HCT116 (cell line): ENCODE measurements around the gene SAMD1. TPM values are rescaled to one million over a fixed set of nuclear protein-coding genes. Genes with fewer than 3 reads are reported as not detected.

Experiments used
- ATAC-seq: fragments of 200-7000 bp; cut with Tn5 transposase; 2 replicates; pipeline ENCODE4 v1.9.1; 2020; ENCODE audit warnings: mild to moderate bottlenecking, moderate library complexity
- BruUV-seq: library from RNA; stranded (reverse); fragments of 400-500 nt; replicated peaks from 2 replicates; lab custom pipeline; 2021; lab: Mats Ljungman, UMichigan
- CTCF ChIA-PET: fragments of 300-600 bp; sonication (Branson Sonifier 250); formaldehyde crosslinking; loops from one replicate; lab custom pipeline; 2021; ENCODE audit warnings: antibody characterized with exemption; lab: Charles Lee
- POLR2A ChIA-PET: fragments of 300-600, 350-600 bp; sonication (Branson Sonifier 250); formaldehyde crosslinking; loops from one replicate; lab custom pipeline; 2021; ENCODE audit warnings: antibody characterized with exemption; lab: Charles Lee
- RAD21 ChIA-PET, 2 experiments: fragments of 300-600 bp; sonication (Branson Sonifier 250); formaldehyde crosslinking; loops; one replicate each; lab custom pipeline; 2023; ENCODE audit warnings: low total read pairs in 2 of 2; ENCODE audit not compliant: uncharacterized antibody in 2 of 2, unreplicated experiment in 2 of 2, low non-redundant PET in 1 of 2; lab: Charles Lee
- DNase-seq: peaks from one replicate; pipeline ENCODE4 v3.0.0-alpha.2; 2010; ENCODE audit warnings: low read depth, low spot score
- H2AFZ ChIP-seq: fragments of 200-600 bp; shearing (Covaris generic), sonication (generic); 2 replicates; pipeline ENCODE4 v1.6.1; 2017; ENCODE audit warnings: low read depth, mixed run types, mixed read lengths, antibody characterized with exemption, low read length; ENCODE audit not compliant: poor library complexity, severe bottlenecking
- H3K27ac ChIP-seq: 2 replicates; pipeline ENCODE4 v1.5.1; 2012; ENCODE audit warnings: low read depth, low read length
- H3K27me3 ChIP-seq: fragments of 200-600 bp; sonication (generic); 2 replicates; pipeline ENCODE4 v1.6.1; 2016; ENCODE audit warnings: mixed run types, low read length, mixed read lengths; ENCODE audit not compliant: insufficient read depth
- H3K36me3 ChIP-seq, 2 experiments: fragments of 200-500 bp in 1 of 2; fragments of 200-600 bp in 1 of 2; sonication (Bioruptor generic) in 1 of 2; sonication (generic) in 1 of 2; 2 replicates each; pipeline versions ENCODE4 v1.5.1 to v1.6.1; 2014 to 2016; ENCODE audit warnings: low read length in 2 of 2, inconsistent platforms in 1 of 2, mixed read lengths in 1 of 2, mixed run types in 1 of 2; ENCODE audit not compliant: insufficient read depth in 2 of 2, control insufficient read depth in 1 of 2
- H3K4me1 ChIP-seq, 2 experiments: fragments of 200-600 bp in 1 of 2; sonication (generic) in 1 of 2; 2 replicates each; pipeline versions ENCODE4 v1.5.1 to v1.6.1; 2012 to 2017; ENCODE audit warnings: low read length in 2 of 2, inconsistent platforms in 1 of 2, mild to moderate bottlenecking in 1 of 2, mixed read lengths in 1 of 2, mixed run types in 1 of 2, moderate library complexity in 1 of 2; ENCODE audit not compliant: insufficient read depth in 2 of 2, control insufficient read depth in 1 of 2
- H3K4me2 ChIP-seq: fragments of 200-600 bp; sonication (generic); 2 replicates; pipeline ENCODE4 v1.6.1; 2017; ENCODE audit warnings: mixed run types, low read length, mixed read lengths
- H3K4me3 ChIP-seq, 2 experiments: fragments of 200-600 bp in 1 of 2; sonication (generic) in 1 of 2; replicated peaks in 1 of 2; 2 replicates each; pipeline ENCODE4 v1.5.1; 2011 to 2016; ENCODE audit warnings: low read length in 2 of 2, control low read depth in 1 of 2, low read depth in 1 of 2, mild to moderate bottlenecking in 1 of 2, mixed read lengths in 1 of 2, mixed run types in 1 of 2
- H3K79me2 ChIP-seq: fragments of 200-600 bp; sonication (generic); 2 replicates; pipeline ENCODE4 v1.6.1; 2017; ENCODE audit warnings: mild to moderate bottlenecking, mixed run types, low read length, moderate library complexity, mixed read lengths; ENCODE audit not compliant: insufficient read depth
- H3K9ac ChIP-seq: fragments of 200-600 bp; sonication (generic); 2 replicates; pipeline ENCODE4 v1.6.1; 2016; ENCODE audit warnings: low read length, mixed read lengths
- H3K9me2 ChIP-seq: fragments of 200-600 bp; sonication (generic), shearing (Covaris generic); 2 replicates; pipeline ENCODE4 v1.6.1; 2017; ENCODE audit warnings: mixed run types, mild to moderate bottlenecking, moderate library complexity; ENCODE audit not compliant: insufficient read depth
- H3K9me3 ChIP-seq, 2 experiments: fragments of 200-500 bp in 1 of 2; fragments of 200-600 bp in 1 of 2; sonication (Bioruptor generic) in 1 of 2; sonication (generic) in 1 of 2; 2 replicates each; pipeline ENCODE4 v1.6.1; 2014 to 2017; ENCODE audit warnings: low read length in 2 of 2, mixed read lengths in 2 of 2, inconsistent platforms in 1 of 2, low read depth in 1 of 2, mild to moderate bottlenecking in 1 of 2, mixed run types in 1 of 2, moderate library complexity in 1 of 2; ENCODE audit not compliant: control insufficient read depth in 1 of 2, insufficient read depth in 1 of 2
- H4K20me1 ChIP-seq: fragments of 200-600 bp; sonication (generic), shearing (Covaris generic); 2 replicates; pipeline ENCODE4 v1.6.1; 2017; ENCODE audit warnings: mixed run types, mild to moderate bottlenecking, moderate library complexity; ENCODE audit not compliant: insufficient read depth
- CBX3 ChIP-seq: IDR thresholded peaks from 2 replicates; pipeline ENCODE4 v1.6.1; 2012; ENCODE audit warnings: low read depth
- CTCF ChIP-seq, 3 experiments: fragments of 200-600 bp in 1 of 3; sonication (generic) in 1 of 3; IDR thresholded peaks in 2 of 3; conservative IDR thresholded peaks in 1 of 3; 2 replicates each; pipeline ENCODE4 v1.5.1; 2012 to 2017; ENCODE audit warnings: low read depth in 2 of 3, low read length in 2 of 3, antibody characterized with exemption in 1 of 3, borderline replicate concordance in 1 of 3, control low read depth in 1 of 3, mild to moderate bottlenecking in 1 of 3, mixed read lengths in 1 of 3, mixed run types in 1 of 3, moderate library complexity in 1 of 3; ENCODE audit not compliant: insufficient read depth in 1 of 3
- ELF1 ChIP-seq: IDR thresholded peaks from 2 replicates; pipeline ENCODE4 v1.6.1; 2012; ENCODE audit warnings: low read depth, borderline replicate concordance
- POLR2A ChIP-seq: IDR thresholded peaks from 2 replicates; pipeline ENCODE4 v1.7.0; 2011; ENCODE audit warnings: borderline replicate concordance; ENCODE audit not compliant: insufficient read depth, insufficient read length; ENCODE audit errors: extremely low read depth
- intact Hi-C: fragments of 100-400 bp; cut with micrococcal nuclease; formaldehyde crosslinking; loops from 2 replicates; pipeline ENCODE4 v1.10.0; 2022
- total RNA-seq: library from RNA; stranded (reverse); gene quantifications from one replicate; pipeline ENCODE4 v1.2.1, GENCODE V29; 2021; ENCODE audit not compliant: unreplicated experiment
- TF ChIP-seq, protein P1 (sequence below): IDR thresholded peaks from 2 replicates; pipeline ENCODE4 v1.6.1; 2012

Gene SAMD1
- total RNA-seq, 1 experiment from 2014 or later = 62.9 TPM

DNA sequence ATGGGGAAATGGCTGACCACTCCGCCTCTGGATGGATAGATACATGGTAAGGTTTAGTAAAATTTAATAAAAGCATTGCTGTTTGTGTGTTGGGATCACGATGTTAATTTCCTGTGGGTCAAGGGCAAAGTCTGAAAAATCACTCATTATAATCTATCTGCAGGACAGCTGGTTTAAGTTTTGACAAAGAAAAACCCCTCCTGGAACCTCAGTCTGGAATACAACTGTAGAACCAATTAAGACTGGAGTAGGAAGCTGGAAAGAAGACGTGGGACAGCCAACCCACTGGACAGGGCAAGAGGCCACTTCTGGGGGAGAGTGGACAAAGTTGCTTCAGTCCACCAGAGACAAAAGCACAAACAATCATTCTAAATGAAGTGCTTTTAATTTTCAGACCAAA lies 28.6 kb upstream of the SAMD1 start:
- ChIA-PET CTCF (no interaction called here), POLR2A (no interaction called here)
- intact Hi-C loops = no loop called here
- no peaks in the 10 kb centered on the region for H3K27me3 ChIP-seq
- ATAC-seq (no peak), DNase-seq (no peak)
- H3K9ac ChIP-seq = 0 out of 2 replicates have a peak overlapping the region, but pooled peaks have one; percentile 61
- peaks cover 3 to 6% of the 10 kb centered on the region in 2 experiments; a peak in 2 of 4 replicates for H3K36me3 ChIP-seq
- H3K27ac ChIP-seq = peak overlapping the region; percentile 82
- H3K9me2 ChIP-seq = no peaks in the 10 kb centered on the region
- no peak overlapping the region for H2AFZ ChIP-seq
- H3K9me3 ChIP-seq = no peaks in the 10 kb centered on the region
- peaks cover 10% of the 10 kb centered on the region; the same call in 1 of the 2 replicates for H3K79me2 ChIP-seq
- BruUV-seq = TSS peak; percentile 66
- H3K4me2 ChIP-seq = peak overlapping the region; percentile 89
- peaks cover 24 to 29% of the 10 kb centered on the region in 2 experiments for H3K4me1 ChIP-seq
- no peaks in the 10 kb centered on the region for H4K20me1 ChIP-seq
- no peak for TF ChIP-seq POLR2A
- TF ChIP-seq, protein P1, sequence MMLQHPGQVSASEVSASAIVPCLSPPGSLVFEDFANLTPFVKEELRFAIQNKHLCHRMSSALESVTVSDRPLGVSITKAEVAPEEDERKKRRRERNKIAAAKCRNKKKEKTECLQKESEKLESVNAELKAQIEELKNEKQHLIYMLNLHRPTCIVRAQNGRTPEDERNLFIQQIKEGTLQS = no peak
- TF ChIP-seq ELF1 = no peak
- no peak for TF ChIP-seq CBX3
- no peak for TF ChIP-seq CTCF (IDR thresholded peaks at IDR 0.05 in 2 of 3, conservative IDR thresholded peaks at IDR 0.05 in 1 of 3; ENCODE audit: borderline replicate concordance in 1 of 3, insufficient read depth in 1 of 3, low read depth in 2 of 3, low read length in 2 of 3)
- TF ChIP-seq, all 23 proteins: peak for 0
- RAD21 ChIA-PET = no interaction called here
- no peak overlapping the region; a peak in 1 of 4 replicates for H3K4me3 ChIP-seq
